Aorta (tissue), 5 donors: ENCODE measurements around the gene MYH13. TPM values are rescaled to one million over a fixed set of nuclear protein-coding genes. Genes with fewer than 3 reads are reported as not detected.
"Not testable (repeated sequence)": the region's sequence is repeated elsewhere in the genome, so short reads cannot be mapped to it uniquely, and the experiment has no call there.

Experiments used
- ATAC-seq: fragments of 200-7000 bp; cut with Tn5 transposase; one replicate; pipeline ENCODE4 v1.9.1; 2022; ENCODE audit warnings: moderate library complexity; ENCODE audit not compliant: low FRiP score
- DNase-seq, 2 donors: peaks; one replicate each; pipeline ENCODE4 v3.0.0-alpha.2; 2020
- H3K27ac ChIP-seq, 2 donors: one replicate each; pipeline ENCODE4 v1.5.1; 2013; ENCODE audit warnings: low read length in 2 of 2, mild to moderate bottlenecking in 2 of 2, moderate library complexity in 2 of 2, control low read depth in 1 of 2, inconsistent platforms in 1 of 2, low read depth in 1 of 2
- H3K27me3 ChIP-seq, 2 donors: one replicate each; pipeline ENCODE4 v1.6.1; 2013; ENCODE audit warnings: control low read depth in 1 of 2, low read length in 1 of 2, mild to moderate bottlenecking in 1 of 2, moderate library complexity in 1 of 2; ENCODE audit not compliant: insufficient read depth in 2 of 2, control insufficient read depth in 1 of 2
- H3K36me3 ChIP-seq, 2 donors: one replicate each; pipeline ENCODE4 v1.6.1; 2013; ENCODE audit warnings: control low read depth in 1 of 2, low read length in 1 of 2, mild to moderate bottlenecking in 1 of 2; ENCODE audit not compliant: insufficient read depth in 2 of 2, control insufficient read depth in 1 of 2
- H3K4me1 ChIP-seq, 2 donors: one replicate each; pipeline ENCODE4 v1.6.1; 2013; ENCODE audit warnings: low read length in 2 of 2, control low read depth in 1 of 2, mild to moderate bottlenecking in 1 of 2, moderate library complexity in 1 of 2; ENCODE audit not compliant: insufficient read depth in 2 of 2, control insufficient read depth in 1 of 2
- H3K4me3 ChIP-seq, 2 donors: one replicate each; pipeline ENCODE4 v1.5.1; 2013; ENCODE audit warnings: low read length in 2 of 2, control low read depth in 1 of 2, mild to moderate bottlenecking in 1 of 2
- H3K9me3 ChIP-seq: one replicate; pipeline ENCODE4 v1.6.1; 2013; ENCODE audit warnings: mild to moderate bottlenecking, low read length; ENCODE audit not compliant: control insufficient read depth
- WGBS, 2 donors: extraction: QIAGEN DNeasy Blood & Tissue Kit; methylation state at CpG; one replicate each; pipeline ENCODE4 v1.1.7; 2013; 5-methylcytosine and 5-hydroxymethylcytosine counted together
- intact Hi-C, 2 donors: fragments of 100-400 bp; cut with DNase I; formaldehyde crosslinking; loops; one replicate each; pipeline versions ENCODE4 v1.14.2 to v1.15.0; 2022
- polyA plus RNA-seq, 2 donors: library from polyadenylated mRNA; stranded (reverse); fragments of 200-250 nt; gene quantifications; one replicate each; pipeline ENCODE4 v1.2.3, GENCODE V29; 2013
- total RNA-seq, 2 donors: library from RNA; stranded (reverse); fragmentation: NEBNext Ultra II Directional; extraction: Animal tissue kit (Norgen Biotek cat#: 25700); gene quantifications; one replicate each; pipeline ENCODE4 v1.2.1, GENCODE V29; 2021
- donor health status: healthy with polysubstance abuse.
- donor health status: Bipolar disorder and iron deficiency.
- donor health status: DM: no; HTN: no; CAD: no.
- donor health status: DM: no; HTN: no; CAD: no.
- donor health status: DM: yes; HTN: yes; CAD: no.

Gene MYH13
- total and polyA plus RNA-seq, 4 donors, result not detected

- ATAC-seq (no peak), DNase-seq (no peak)
- intact Hi-C loops, result no loop called here
- Histone ChIP-seq H3K4me1 (no peaks in the 10 kb centered on the region), H3K4me3 (no peak overlapping the region), H3K9me3 (no peaks in the 10 kb centered on the region), H3K36me3 (no peaks in the 10 kb centered on the region), H3K27ac (no peak overlapping the region), H3K27me3 (no peaks in the 10 kb centered on the region)
- WGBS, 2 donors, result 89 to 95% methylated on average over 3 of the region's 3 CpGs
These were observed 75.1 kb downstream of the MYH13 start for GRCh38 chr17:10297691-10298090.

DNA sequence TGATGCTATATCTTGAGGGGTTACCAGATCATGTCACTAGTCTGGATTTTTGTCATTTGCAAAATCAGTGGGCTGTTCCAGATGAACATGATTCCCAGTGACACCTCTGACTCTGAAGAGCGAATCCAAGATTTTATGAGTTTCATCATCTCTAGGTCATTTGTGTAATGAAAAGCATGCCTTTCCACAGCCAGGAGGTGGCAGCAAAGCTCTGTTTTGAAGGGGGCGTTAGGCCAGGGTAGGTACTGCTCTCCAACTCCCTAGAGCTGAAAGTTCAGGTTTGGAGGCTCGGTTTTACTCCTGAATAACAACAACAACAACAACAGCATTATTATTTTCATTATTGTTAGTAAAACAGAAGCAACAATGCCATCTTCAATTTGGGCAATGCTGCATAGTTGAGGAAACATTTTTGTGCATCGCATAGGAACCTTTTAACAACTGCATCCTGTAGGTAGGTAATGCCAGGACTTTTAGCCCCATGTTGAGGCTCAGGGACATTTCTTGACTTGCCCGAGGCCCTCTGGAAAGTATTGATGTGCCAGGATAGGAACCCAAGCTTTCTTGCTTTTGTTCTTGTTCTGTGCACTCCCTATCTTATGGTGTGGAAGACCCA is 77.0 kb downstream of the MYH13 start:
- ATAC-seq (no peak), DNase-seq (peak in 1 of 2 donors; percentile 59)
- Histone ChIP-seq H3K36me3 (no peaks in the 10 kb centered on the region), H3K4me3 (no peak overlapping the region), H3K27me3 (no peaks in the 10 kb centered on the region), H3K4me1 (no peaks in the 10 kb centered on the region), H3K27ac (no peak overlapping the region), H3K9me3 (no peaks in the 10 kb centered on the region)
- 37 to 44% methylated on average over 5 of the region's 5 CpGs for WGBS, 2 donors
- intact Hi-C loops, result no loop called here

DNA sequence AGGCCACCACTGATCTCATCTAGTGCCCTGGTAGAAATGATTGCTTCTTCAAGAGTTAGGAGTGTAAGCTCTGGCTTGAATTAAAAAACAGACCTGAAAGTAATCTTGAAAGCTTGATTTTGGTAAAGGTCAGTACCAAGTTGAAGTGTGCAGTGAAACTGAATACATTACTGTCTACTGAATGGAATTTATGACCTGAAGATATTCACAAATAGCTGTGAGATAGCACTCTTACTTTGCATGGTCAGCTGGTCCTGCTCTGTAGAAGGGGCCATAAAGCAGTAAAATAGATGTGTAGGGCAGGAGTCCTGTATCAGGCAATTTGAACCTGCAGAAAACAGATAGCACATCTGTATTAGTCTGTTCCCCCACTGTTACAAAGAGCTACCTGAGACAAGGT is 78.6 kb downstream of the MYH13 start:
- H3K4me3 ChIP-seq, result no peak overlapping the region
- H3K36me3 ChIP-seq, result no peaks in the 10 kb centered on the region
- H3K27me3 ChIP-seq, result no peaks in the 10 kb centered on the region
- DNase-seq (no peak), ATAC-seq (no peak)
- intact Hi-C loops, result no loop called here
- H3K27ac ChIP-seq, result no peak overlapping the region
- no peaks in the 10 kb centered on the region for H3K4me1 ChIP-seq
- H3K9me3 ChIP-seq, result no peaks in the 10 kb centered on the region

GRCh38 chr17:10292057-10292937 is 80.5 kb downstream of the MYH13 start:
- Histone ChIP-seq H3K36me3 (no peaks in the 10 kb centered on the region), H3K4me3 (no peak overlapping the region), H3K9me3 (no peaks in the 10 kb centered on the region), H3K27ac (no peak overlapping the region), H3K27me3 (no peaks in the 10 kb centered on the region), H3K4me1 (no peaks in the 10 kb centered on the region)
- DNase-seq, result peak in 1 of 2 donors; percentile 53
- intact Hi-C loops, result no loop called here
- 32 to 35% methylated on average over 12 of the region's 12 CpGs for WGBS, 2 donors
- no peak for ATAC-seq

GRCh38 chr17:10291576-10291975 is 81.2 kb downstream of the MYH13 start:
- H3K4me1 ChIP-seq, H3K9me3 ChIP-seq, H3K36me3 ChIP-seq, DNase-seq, H3K4me3 ChIP-seq, H3K27me3 ChIP-seq, H3K27ac ChIP-seq, ATAC-seq, intact Hi-C loops: not testable (repeated sequence)
- 68 to 73% methylated on average over 12 of the region's 12 CpGs for WGBS, 2 donors

DNA sequence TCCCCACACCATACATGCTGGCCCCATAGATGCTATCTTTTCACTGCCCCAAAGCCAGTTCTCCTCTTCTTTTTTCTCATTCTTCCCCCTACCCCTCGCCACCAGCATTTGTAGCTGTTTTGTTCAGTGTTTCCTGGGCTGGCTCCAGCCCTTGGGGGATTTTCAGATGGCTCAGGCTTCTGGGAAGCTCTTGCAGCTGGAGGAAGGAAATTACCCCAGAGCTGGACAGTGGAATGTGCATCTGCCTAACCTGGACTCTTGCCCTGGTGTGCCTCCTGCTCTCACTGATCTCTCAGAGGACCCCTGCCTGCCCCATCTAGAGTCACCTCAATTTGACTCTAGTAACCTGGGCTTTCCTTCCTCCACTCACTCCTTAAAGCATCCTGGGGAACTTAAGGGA is 82.8 kb downstream of the MYH13 start:
- DNase-seq, result no peak
- ATAC-seq, result no peak
- intact Hi-C loops, result no loop called here

GRCh38 chr17:10286324-10286723 is 86.5 kb downstream of the MYH13 start:
- no peak for ATAC-seq
- intact Hi-C loops, result no loop called here
- Histone ChIP-seq H3K4me1 (no peaks in the 10 kb centered on the region), H3K4me3 (no peak overlapping the region), H3K36me3 (no peaks in the 10 kb centered on the region), H3K27me3 (peaks cover 0 to 4% of the 10 kb centered on the region in 2 donors), H3K9me3 (peaks cover under 1% of the 10 kb centered on the region), H3K27ac (no peak overlapping the region)
- 0 to 3% methylated on average over 1 of the region's 1 CpG for WGBS, 2 donors
- DNase-seq, result no peak

More for the DNA sequence above, 82.8 kb downstream of the MYH13 start:
- H3K36me3 ChIP-seq, result no peaks in the 10 kb centered on the region
- no peaks in the 10 kb centered on the region for H3K9me3 ChIP-seq
- WGBS, 2 donors, result 37 to 41% methylated on average over 1 of the region's 1 CpG
- no peaks in the 10 kb centered on the region for H3K27me3 ChIP-seq
- no peaks in the 10 kb centered on the region for H3K4me1 ChIP-seq
- no peak overlapping the region for H3K27ac ChIP-seq
- H3K4me3 ChIP-seq, result no peak overlapping the region

GRCh38 chr17:10285896-10286295 is 86.9 kb downstream of the MYH13 start:
- peaks cover 0 to 4% of the 10 kb centered on the region in 2 donors for H3K27me3 ChIP-seq
- ATAC-seq (no peak), DNase-seq (no peak)
- no peak overlapping the region for H3K4me3 ChIP-seq
- no peaks in the 10 kb centered on the region for H3K36me3 ChIP-seq
- 78 to 82% methylated on average over 8 of the region's 8 CpGs for WGBS, 2 donors
- intact Hi-C loops, result no loop called here
- no peak overlapping the region for H3K27ac ChIP-seq
- H3K9me3 ChIP-seq, result peaks cover 1% of the 10 kb centered on the region
- H3K4me1 ChIP-seq, result no peaks in the 10 kb centered on the region

DNA sequence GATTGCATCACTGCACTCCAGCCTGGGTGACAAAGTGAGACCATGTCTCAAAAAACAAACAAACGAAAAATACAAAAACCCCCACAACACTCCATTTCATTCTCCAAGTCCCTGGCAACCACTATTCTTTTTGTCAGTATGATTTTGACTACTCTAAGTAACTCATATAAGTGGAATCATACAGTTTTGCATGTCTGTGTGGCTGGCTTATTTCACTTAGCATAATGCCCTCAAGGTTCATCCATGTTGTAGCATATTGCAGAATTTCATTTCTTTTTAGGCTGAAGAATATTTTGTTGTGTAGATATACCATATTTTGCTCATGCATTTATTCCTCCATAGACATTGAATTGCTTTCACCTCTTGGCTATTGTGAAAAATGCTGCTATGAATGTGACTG is 92.7 kb downstream of the MYH13 start:
- no peak overlapping the region for H3K4me3 ChIP-seq
- peaks cover 0 to 4% of the 10 kb centered on the region in 2 donors for H3K27me3 ChIP-seq
- no peaks in the 10 kb centered on the region for H3K36me3 ChIP-seq
- no peak overlapping the region for H3K27ac ChIP-seq
- 76 to 77% methylated on average over 1 of the region's 1 CpG for WGBS, 2 donors
- no peaks in the 10 kb centered on the region for H3K4me1 ChIP-seq
- no peak for DNase-seq
- intact Hi-C loops, result no loop called here
- ATAC-seq, result no peak
- peaks cover 1% of the 10 kb centered on the region for H3K9me3 ChIP-seq
